Mucosa of descending colon (tissue), 3 donors: ENCODE results near the gene TTF1. TPM values are rescaled to one million over a fixed set of nuclear protein-coding genes. Genes with fewer than 3 reads are reported as not detected.

ENCODE experiments used
- ATAC-seq: fragments of 200-7000 bp; cut with Tn5 transposase; one replicate; pipeline ENCODE4 v1.9.1; 2020; ENCODE audit warnings: mild to moderate bottlenecking, moderate library complexity
- DNase-seq, 3 donors: peaks; one replicate each; pipeline ENCODE4 v3.0.0-alpha.2; 2020
- H3K36me3 ChIP-seq: fragments of 200-600 bp; one replicate; pipeline ENCODE4 v1.8.0; 2021; ENCODE audit warnings: low read depth, mild to moderate bottlenecking
- H3K4me1 ChIP-seq: fragments of 200-600 bp; one replicate; pipeline ENCODE4 v1.8.0; 2021; ENCODE audit warnings: low read depth, mild to moderate bottlenecking
- H3K4me3 ChIP-seq: fragments of 200-600 bp; one replicate; pipeline ENCODE4 v1.8.0; 2021; ENCODE audit warnings: mild to moderate bottlenecking
- H3K9me3 ChIP-seq: fragments of 200-600 bp; one replicate; pipeline ENCODE4 v1.8.0; 2021; ENCODE audit warnings: mild to moderate bottlenecking
- CTCF ChIP-seq: fragments of 200-600 bp; IDR thresholded peaks from one replicate; pipeline ENCODE4 v1.8.0; 2022; ENCODE audit warnings: antibody characterized with exemption, mild to moderate bottlenecking
- intact Hi-C, 2 donors: fragments of 100-400 bp; cut with DNase I in 1 of 2; cut with micrococcal nuclease in 1 of 2; formaldehyde crosslinking; loops; one replicate each; pipeline versions ENCODE4 v1.11.0 to v1.11.1; 2022; cut with DNase I, micrococcal nuclease
- long read RNA-seq, 2 donors: library from polyadenylated mRNA; unstranded; transcript quantifications; one replicate each; pipeline ENCODE4 v2.0.0, GENCODE V29; 2019 to 2021
- total RNA-seq, 3 donors: library from RNA; stranded (reverse); fragmentation: NEBNext Ultra II Directional in 2 of 3; extraction: Animal tissue kit (Norgen Biotek cat#: 25700) in 2 of 3; gene quantifications; one replicate each; pipeline versions ENCODE4 v1.2.1 to v1.2.4, GENCODE V29; 2021 to 2023
- donor health status: DM: no; HTN: no; CAD: no; lungs with moderate emphysema.
- donor health status: DM: no; HTN: no; CAD: no.
- donor health status: DM: no; HTN: yes; CAD: no.

Gene TTF1
- 10 to 100 TPM in 1 of 3 donors, 1 to 10 TPM in 2; 9.1 to 15.1 (median 9.7) TPM for total RNA-seq
- long read RNA-seq, donor 1, partial matches to known transcripts = 10 of 15 reads
- long read RNA-seq, donor 1, other reads (novel, unspliced or antisense) = 2 of 15 reads
- long read RNA-seq, donor 2, partial matches to known transcripts = 7 of 10 reads
- long read RNA-seq, donor 2, other reads (novel, unspliced or antisense) = 1 of 10 reads

DNA sequence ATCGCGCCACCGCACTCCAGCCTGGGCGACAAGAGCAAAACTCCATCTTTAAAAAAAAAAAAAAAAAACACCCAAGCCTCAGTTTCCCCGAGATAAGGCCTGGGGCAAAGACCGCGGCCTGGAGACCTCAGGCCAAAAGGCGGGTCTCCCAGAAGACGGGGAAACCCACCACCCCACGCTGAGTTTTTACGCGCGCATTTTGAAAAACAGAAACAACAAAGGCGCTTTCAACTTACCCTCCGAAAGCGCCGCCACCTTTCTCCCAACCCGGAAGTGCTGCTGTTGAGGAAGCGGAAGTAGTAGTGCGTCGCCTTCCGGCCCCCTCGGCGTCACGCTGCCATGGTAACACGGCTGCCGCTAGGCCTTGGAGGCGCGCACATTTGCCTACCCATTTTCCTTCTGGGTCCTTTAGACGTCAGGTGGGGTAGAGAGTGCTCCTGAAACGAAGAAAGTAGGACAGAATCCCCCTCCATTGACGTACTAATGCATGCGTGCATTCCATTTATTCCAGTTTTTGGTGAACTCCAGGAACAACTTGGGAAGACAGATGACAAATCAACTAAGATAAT lies at the start of gene TTF1:
Gene TTF1, minus strand, starts transcription at position 287 of the 569 bp plus-strand sequence. CDS start 4,019 bp downstream, outside the sequence.
- no peak for TF ChIP-seq CTCF
- Histone ChIP-seq H3K4me1 (peaks cover 29% of the 10 kb centered on the region), H3K4me3 (peak within 1 kb of the TSS; percentile 59), H3K36me3 (no peaks in the 10 kb centered on the region), H3K9me3 (no peaks in the 10 kb centered on the region)
- DNase-seq (peak; percentile 92 to 95 (median 93)), ATAC-seq (peak; percentile 95)
- intact Hi-C loops = no loop called here

GRCh38 chr9:132456241-132456640 lies 49.6 kb upstream of the TTF1 start:
- H3K4me3 ChIP-seq = no peak overlapping the region
- no peaks in the 10 kb centered on the region for H3K36me3 ChIP-seq
- H3K9me3 ChIP-seq = no peaks in the 10 kb centered on the region
- DNase-seq (no peak), ATAC-seq (no peak)
- intact Hi-C loops = no loop called here
- no peaks in the 10 kb centered on the region for H3K4me1 ChIP-seq
- TF ChIP-seq CTCF = no peak

DNA sequence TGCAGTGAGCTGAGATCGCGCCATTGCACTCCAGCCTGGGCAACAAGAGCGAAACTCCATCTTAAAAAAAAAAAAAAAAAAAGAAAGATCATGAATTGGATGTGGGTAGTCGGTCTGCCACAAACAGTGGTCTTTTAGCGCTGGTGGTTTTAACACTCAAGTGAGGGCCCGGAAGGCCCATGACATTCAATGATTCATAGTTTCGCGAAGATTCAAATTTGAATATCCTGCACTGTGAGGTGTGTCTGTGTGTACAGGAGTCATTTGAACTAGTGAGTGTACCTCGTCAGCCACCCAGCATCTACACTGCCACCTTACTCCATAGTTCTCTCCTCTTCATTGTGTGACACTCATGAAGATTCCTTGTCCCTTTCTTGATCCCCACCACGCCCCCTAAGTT lies 44.6 kb upstream of the TTF1 start:
- Histone ChIP-seq H3K4me3 (no peak overlapping the region), H3K9me3 (no peaks in the 10 kb centered on the region), H3K4me1 (no peaks in the 10 kb centered on the region), H3K36me3 (no peaks in the 10 kb centered on the region)
- ATAC-seq (no peak), DNase-seq (peak in 1 of 3 donors; percentile 9)
- no peak for TF ChIP-seq CTCF
- intact Hi-C loops = no loop called here

DNA sequence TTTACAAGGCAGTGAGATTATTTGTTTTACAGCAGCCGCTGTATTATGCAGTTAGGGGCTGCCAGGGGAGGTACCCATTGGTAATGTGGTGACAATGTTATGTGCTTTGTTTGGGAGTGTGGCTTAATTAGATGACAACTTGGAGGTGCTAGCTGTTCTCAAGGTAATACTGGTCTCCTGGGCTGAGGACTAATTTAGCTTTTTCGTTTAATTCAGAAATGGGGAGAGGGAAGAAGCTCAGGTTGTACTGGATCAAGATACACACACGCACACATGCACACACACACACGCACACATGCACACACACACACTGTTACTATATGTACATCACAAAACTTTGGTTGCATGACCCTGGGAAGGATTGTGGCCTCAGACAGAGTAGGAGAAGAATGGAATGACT lies 41.3 kb upstream of the TTF1 start:
- DNase-seq (no peak), ATAC-seq (no peak)
- Histone ChIP-seq H3K4me3 (no peak overlapping the region), H3K9me3 (no peaks in the 10 kb centered on the region), H3K4me1 (no peaks in the 10 kb centered on the region), H3K36me3 (no peaks in the 10 kb centered on the region)
- intact Hi-C loops = no loop called here
- TF ChIP-seq CTCF = no peak

GRCh38 chr9:132447346-132447745 lies 40.7 kb upstream of the TTF1 start:
- Histone ChIP-seq H3K36me3 (no peaks in the 10 kb centered on the region), H3K4me3 (no peak overlapping the region), H3K4me1 (no peaks in the 10 kb centered on the region), H3K9me3 (no peaks in the 10 kb centered on the region)
- DNase-seq = no peak
- ATAC-seq = no peak
- intact Hi-C loops = no loop called here
- TF ChIP-seq CTCF = no peak
